ENCODE results near the gene L3MBTL3.

Gene L3MBTL3

GRCh38 chr6:130018292-130018743 is at the start of gene L3MBTL3:
TSS of gene L3MBTL3 (plus strand) at chr6:130018581. CDS start at chr6:130042700, 24,119 bp downstream.
- H3K4me3 ChIP-seq (ENCODE audit: low read length): peak within 1 kb of the TSS; percentile 93

GRCh38 chr6:129969064-129969463 is 49.3 kb upstream of the L3MBTL3 start:
- H3K9me3 ChIP-seq (ENCODE audit: control insufficient read depth, low read depth, low read length): no peaks in the 10 kb centered on the region
- no peak overlapping the region for H3K9ac ChIP-seq (ENCODE audit: low read length)
- H3K4me3 ChIP-seq (ENCODE audit: low read length): no peak overlapping the region
- H3K36me3 ChIP-seq (ENCODE audit: control insufficient read depth, low read depth, low read length): no peaks in the 10 kb centered on the region
- no peak overlapping the region for H3K27ac ChIP-seq (ENCODE audit: low read length)
- peaks cover 4% of the 10 kb centered on the region for H3K4me1 ChIP-seq (ENCODE audit: control insufficient read depth, low read depth, low read length)
- no peaks in the 10 kb centered on the region for H3K27me3 ChIP-seq (ENCODE audit: control insufficient read depth, insufficient read depth, low read length)

More at GRCh38 chr6:130018292-130018743, at the start of gene L3MBTL3:
- no peak within 1 kb of the TSS for H3K27ac ChIP-seq (ENCODE audit: low read length)
- H3K9me3 ChIP-seq (ENCODE audit: control insufficient read depth, low read depth, low read length): no peaks in the 10 kb centered on the region
- peaks cover 18% of the 10 kb centered on the region for H3K27me3 ChIP-seq (ENCODE audit: control insufficient read depth, insufficient read depth, low read length)
- peak within 1 kb of the TSS; percentile 70 for H3K9ac ChIP-seq (ENCODE audit: low read length)
- H3K4me1 ChIP-seq (ENCODE audit: control insufficient read depth, low read depth, low read length): peaks cover 10% of the 10 kb centered on the region
- no peaks in the 10 kb centered on the region for H3K36me3 ChIP-seq (ENCODE audit: control insufficient read depth, low read depth, low read length)

- no peaks in the 10 kb centered on the region for H3K4me1 ChIP-seq (ENCODE audit: control insufficient read depth, low read depth, low read length)
These were observed 42.3 kb upstream of the L3MBTL3 start for GRCh38 chr6:129976110-129976509.

GRCh38 chr6:129978148-129978916 is 40.0 kb upstream of the L3MBTL3 start:
- Histone ChIP-seq H3K4me1 (ENCODE audit: control insufficient read depth, low read depth, low read length) (no peaks in the 10 kb centered on the region), H3K9me3 (ENCODE audit: control insufficient read depth, low read depth, low read length) (no peaks in the 10 kb centered on the region), H3K9ac (ENCODE audit: low read length) (no peak overlapping the region), H3K36me3 (ENCODE audit: control insufficient read depth, low read depth, low read length) (no peaks in the 10 kb centered on the region), H3K27me3 (ENCODE audit: control insufficient read depth, insufficient read depth, low read length) (no peaks in the 10 kb centered on the region), H3K4me3 (ENCODE audit: low read length) (no peak overlapping the region), H3K27ac (ENCODE audit: low read length) (no peak overlapping the region)

More at GRCh38 chr6:129976110-129976509, 42.3 kb upstream of the L3MBTL3 start:
- Histone ChIP-seq H3K9me3 (ENCODE audit: control insufficient read depth, low read depth, low read length) (no peaks in the 10 kb centered on the region), H3K9ac (ENCODE audit: low read length) (no peak overlapping the region), H3K4me3 (ENCODE audit: low read length) (no peak overlapping the region), H3K27me3 (ENCODE audit: control insufficient read depth, insufficient read depth, low read length) (no peaks in the 10 kb centered on the region), H3K27ac (ENCODE audit: low read length) (no peak overlapping the region), H3K36me3 (ENCODE audit: control insufficient read depth, low read depth, low read length) (no peaks in the 10 kb centered on the region)

GRCh38 chr6:129980821-129981220 is 37.6 kb upstream of the L3MBTL3 start:
- H3K27me3 ChIP-seq (ENCODE audit: control insufficient read depth, insufficient read depth, low read length): no peaks in the 10 kb centered on the region
- no peak overlapping the region for H3K4me3 ChIP-seq (ENCODE audit: low read length)
- H3K4me1 ChIP-seq (ENCODE audit: control insufficient read depth, low read depth, low read length): no peaks in the 10 kb centered on the region
- no peak overlapping the region for H3K27ac ChIP-seq (ENCODE audit: low read length)
- no peaks in the 10 kb centered on the region for H3K9me3 ChIP-seq (ENCODE audit: control insufficient read depth, low read depth, low read length)
- H3K9ac ChIP-seq (ENCODE audit: low read length): no peak overlapping the region
- no peaks in the 10 kb centered on the region for H3K36me3 ChIP-seq (ENCODE audit: control insufficient read depth, low read depth, low read length)

- H3K9ac ChIP-seq (ENCODE audit: low read length): no peak overlapping the region
- H3K4me3 ChIP-seq (ENCODE audit: low read length): no peak overlapping the region
- H3K36me3 ChIP-seq (ENCODE audit: control insufficient read depth, low read depth, low read length): no peaks in the 10 kb centered on the region
- no peaks in the 10 kb centered on the region for H3K9me3 ChIP-seq (ENCODE audit: control insufficient read depth, low read depth, low read length)
- no peaks in the 10 kb centered on the region for H3K27me3 ChIP-seq (ENCODE audit: control insufficient read depth, insufficient read depth, low read length)
- no peak overlapping the region for H3K27ac ChIP-seq (ENCODE audit: low read length)
- H3K4me1 ChIP-seq (ENCODE audit: control insufficient read depth, low read depth, low read length): no peaks in the 10 kb centered on the region
These were observed 36.8 kb upstream of the L3MBTL3 start for GRCh38 chr6:129981598-129981997.

GRCh38 chr6:129989396-129989795 is 29.0 kb upstream of the L3MBTL3 start:
- H3K36me3 ChIP-seq (ENCODE audit: control insufficient read depth, low read depth, low read length): no peaks in the 10 kb centered on the region
- H3K9ac ChIP-seq (ENCODE audit: low read length): no peak overlapping the region
- no peak overlapping the region for H3K27ac ChIP-seq (ENCODE audit: low read length)
- H3K27me3 ChIP-seq (ENCODE audit: control insufficient read depth, insufficient read depth, low read length): no peaks in the 10 kb centered on the region
- no peak overlapping the region for H3K4me3 ChIP-seq (ENCODE audit: low read length)
- no peaks in the 10 kb centered on the region for H3K9me3 ChIP-seq (ENCODE audit: control insufficient read depth, low read depth, low read length)
- H3K4me1 ChIP-seq (ENCODE audit: control insufficient read depth, low read depth, low read length): no peaks in the 10 kb centered on the region

- H3K4me3 ChIP-seq (ENCODE audit: low read length): no peak overlapping the region
- H3K4me1 ChIP-seq (ENCODE audit: control insufficient read depth, low read depth, low read length): no peaks in the 10 kb centered on the region
- no peaks in the 10 kb centered on the region for H3K9me3 ChIP-seq (ENCODE audit: control insufficient read depth, low read depth, low read length)
- H3K27me3 ChIP-seq (ENCODE audit: control insufficient read depth, insufficient read depth, low read length): no peaks in the 10 kb centered on the region
- no peaks in the 10 kb centered on the region for H3K36me3 ChIP-seq (ENCODE audit: control insufficient read depth, low read depth, low read length)
- H3K9ac ChIP-seq (ENCODE audit: low read length): no peak overlapping the region
- no peak overlapping the region for H3K27ac ChIP-seq (ENCODE audit: low read length)
These were observed 25.5 kb upstream of the L3MBTL3 start for GRCh38 chr6:129992881-129993280.

GRCh38 chr6:129994410-129994809 is 24.0 kb upstream of the L3MBTL3 start:
- Histone ChIP-seq H3K27me3 (ENCODE audit: control insufficient read depth, insufficient read depth, low read length) (no peaks in the 10 kb centered on the region), H3K9ac (ENCODE audit: low read length) (no peak overlapping the region), H3K4me3 (ENCODE audit: low read length) (no peak overlapping the region), H3K4me1 (ENCODE audit: control insufficient read depth, low read depth, low read length) (no peaks in the 10 kb centered on the region), H3K27ac (ENCODE audit: low read length) (no peak overlapping the region), H3K9me3 (ENCODE audit: control insufficient read depth, low read depth, low read length) (no peaks in the 10 kb centered on the region), H3K36me3 (ENCODE audit: control insufficient read depth, low read depth, low read length) (no peaks in the 10 kb centered on the region)

- Histone ChIP-seq H3K27me3 (ENCODE audit: control insufficient read depth, insufficient read depth, low read length) (no peaks in the 10 kb centered on the region), H3K4me1 (ENCODE audit: control insufficient read depth, low read depth, low read length) (peaks cover 10% of the 10 kb centered on the region), H3K9ac (ENCODE audit: low read length) (no peak overlapping the region), H3K9me3 (ENCODE audit: control insufficient read depth, low read depth, low read length) (no peaks in the 10 kb centered on the region), H3K4me3 (ENCODE audit: low read length) (no peak overlapping the region), H3K27ac (ENCODE audit: low read length) (no peak overlapping the region), H3K36me3 (ENCODE audit: control insufficient read depth, low read depth, low read length) (no peaks in the 10 kb centered on the region)
These were observed 22.0 kb upstream of the L3MBTL3 start for GRCh38 chr6:129996387-129996786.

- H3K9me3 ChIP-seq (ENCODE audit: control insufficient read depth, low read depth, low read length): no peaks in the 10 kb centered on the region
These were observed 17.6 kb upstream of the L3MBTL3 start for GRCh38 chr6:130000526-130001421.

More at GRCh38 chr6:130000526-130001421, 17.6 kb upstream of the L3MBTL3 start:
- Histone ChIP-seq H3K4me3 (ENCODE audit: low read length) (no peak overlapping the region), H3K4me1 (ENCODE audit: control insufficient read depth, low read depth, low read length) (peaks cover 11% of the 10 kb centered on the region), H3K27ac (ENCODE audit: low read length) (no peak overlapping the region), H3K36me3 (ENCODE audit: control insufficient read depth, low read depth, low read length) (no peaks in the 10 kb centered on the region), H3K9ac (ENCODE audit: low read length) (no peak overlapping the region), H3K27me3 (ENCODE audit: control insufficient read depth, insufficient read depth, low read length) (no peaks in the 10 kb centered on the region)
